Measurements from ENCODE around the gene DDX10.

DDX10 gene

DNA sequence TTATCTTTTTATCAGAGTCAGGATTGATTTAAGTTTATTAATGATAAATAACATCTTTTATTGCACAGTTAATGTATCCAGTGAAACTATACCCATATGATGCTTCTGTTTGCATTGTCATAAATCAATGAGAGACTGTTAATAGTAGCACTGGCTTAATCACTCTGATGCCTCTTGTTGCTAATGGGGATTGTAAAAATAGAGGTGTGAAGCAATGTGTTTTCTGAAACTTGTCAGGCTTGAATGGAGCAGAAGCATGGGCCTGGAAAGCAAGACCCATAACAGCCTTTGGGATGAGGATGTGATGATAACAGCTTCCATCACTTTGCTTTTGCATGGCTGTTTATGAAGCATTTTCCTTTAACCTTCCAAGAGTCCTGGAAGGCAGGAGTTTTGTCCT, 319.7 kb downstream of the DDX10 start:
- H3K4me2 ChIP-seq (ENCODE audit: insufficient read depth, low read length): no peak overlapping the region
- no peak overlapping the region for H2AFZ ChIP-seq (ENCODE audit: low read depth, low read length)
- H3K9me3 ChIP-seq (ENCODE audit: insufficient read depth, low read length, severe bottlenecking): no peaks in the 10 kb centered on the region
- TF ChIP-seq EZH2 (IDR thresholded peaks at IDR 0.05; ENCODE audit: borderline replicate concordance, low read depth, low read length, severe bottlenecking): no peak
- TF ChIP-seq, protein P1, sequence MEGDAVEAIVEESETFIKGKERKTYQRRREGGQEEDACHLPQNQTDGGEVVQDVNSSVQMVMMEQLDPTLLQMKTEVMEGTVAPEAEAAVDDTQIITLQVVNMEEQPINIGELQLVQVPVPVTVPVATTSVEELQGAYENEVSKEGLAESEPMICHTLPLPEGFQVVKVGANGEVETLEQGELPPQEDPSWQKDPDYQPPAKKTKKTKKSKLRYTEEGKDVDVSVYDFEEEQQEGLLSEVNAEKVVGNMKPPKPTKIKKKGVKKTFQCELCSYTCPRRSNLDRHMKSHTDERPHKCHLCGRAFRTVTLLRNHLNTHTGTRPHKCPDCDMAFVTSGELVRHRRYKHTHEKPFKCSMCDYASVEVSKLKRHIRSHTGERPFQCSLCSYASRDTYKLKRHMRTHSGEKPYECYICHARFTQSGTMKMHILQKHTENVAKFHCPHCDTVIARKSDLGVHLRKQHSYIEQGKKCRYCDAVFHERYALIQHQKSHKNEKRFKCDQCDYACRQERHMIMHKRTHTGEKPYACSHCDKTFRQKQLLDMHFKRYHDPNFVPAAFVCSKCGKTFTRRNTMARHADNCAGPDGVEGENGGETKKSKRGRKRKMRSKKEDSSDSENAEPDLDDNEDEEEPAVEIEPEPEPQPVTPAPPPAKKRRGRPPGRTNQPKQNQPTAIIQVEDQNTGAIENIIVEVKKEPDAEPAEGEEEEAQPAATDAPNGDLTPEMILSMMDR (IDR thresholded peaks at IDR 0.05; ENCODE audit: borderline replicate concordance, extremely low read depth, low read length, poor library complexity, severe bottlenecking): no peak
- H3K27me3 ChIP-seq (ENCODE audit: insufficient read depth, low read length, poor library complexity): peaks cover 3% of the 10 kb centered on the region
- DNase-seq (no peak), ATAC-seq (ENCODE audit: insufficient read depth, low read depth) (no peak)
- no peaks in the 10 kb centered on the region for H4K20me1 ChIP-seq (ENCODE audit: insufficient read depth, low read length)
- H3K79me2 ChIP-seq (ENCODE audit: insufficient read depth, low read length): no peaks in the 10 kb centered on the region
- no peak overlapping the region for H3K27ac ChIP-seq (ENCODE audit: low read length)
- no peak overlapping the region for H3K4me3 ChIP-seq (ENCODE audit: low read depth in 1 of 2, low read length in 2 of 2)
- H3K9ac ChIP-seq (ENCODE audit: low read depth, low read length): no peak overlapping the region
- H3K4me1 ChIP-seq (ENCODE audit: insufficient read depth, low read length): no peaks in the 10 kb centered on the region
- H3K36me3 ChIP-seq (ENCODE audit: insufficient read depth, low read length): no peaks in the 10 kb centered on the region

DNA sequence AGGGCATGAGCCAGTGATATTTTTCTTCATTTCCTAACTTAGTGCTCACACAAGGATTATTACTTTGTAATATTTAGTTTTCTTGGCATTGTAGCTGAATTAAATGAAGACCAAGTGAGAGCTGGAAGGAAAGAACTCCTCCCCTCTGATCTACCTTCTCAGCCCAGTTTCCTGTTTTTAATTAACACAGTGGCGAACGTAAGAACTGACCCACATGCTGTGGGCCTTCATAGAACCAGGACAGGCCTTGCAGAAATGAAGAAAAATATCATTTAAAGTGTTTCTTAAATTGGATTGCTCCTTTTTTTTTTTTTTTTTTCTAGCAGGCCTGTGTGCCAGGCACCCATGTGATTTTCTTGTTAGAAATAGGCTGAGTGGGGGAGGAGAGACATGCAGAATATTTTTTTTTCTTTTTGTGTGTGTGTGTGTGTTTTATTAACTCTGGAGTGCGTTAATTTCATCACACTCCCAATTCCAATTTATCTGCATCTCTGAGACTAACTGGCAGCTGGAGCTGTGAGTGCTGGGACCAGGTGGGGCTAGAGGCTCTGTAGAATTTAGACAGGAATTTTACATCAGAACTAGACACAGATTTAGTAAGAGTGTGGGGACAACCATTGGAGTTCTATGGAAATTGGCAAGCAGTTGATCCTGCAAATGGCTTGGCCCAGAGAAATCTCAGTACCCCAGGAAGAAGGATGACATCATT, 320.5 kb downstream of the DDX10 start:
- TF ChIP-seq, protein P1 (IDR thresholded peaks at IDR 0.05; ENCODE audit: borderline replicate concordance, extremely low read depth, low read length, poor library complexity, severe bottlenecking): no peak
- no peak for TF ChIP-seq EZH2 (IDR thresholded peaks at IDR 0.05; ENCODE audit: borderline replicate concordance, low read depth, low read length, severe bottlenecking)
- H3K36me3 ChIP-seq (ENCODE audit: insufficient read depth, low read length): no peaks in the 10 kb centered on the region
- H3K4me3 ChIP-seq (ENCODE audit: low read depth in 1 of 2, low read length in 2 of 2): no peak overlapping the region
- H3K9me3 ChIP-seq (ENCODE audit: insufficient read depth, low read length, severe bottlenecking): no peaks in the 10 kb centered on the region
- DNase-seq (no peak), ATAC-seq (ENCODE audit: insufficient read depth, low read depth) (no peak)
- H2AFZ ChIP-seq (ENCODE audit: low read depth, low read length): no peak overlapping the region
- no peaks in the 10 kb centered on the region for H3K79me2 ChIP-seq (ENCODE audit: insufficient read depth, low read length)
- no peak overlapping the region for H3K4me2 ChIP-seq (ENCODE audit: insufficient read depth, low read length)
- H3K27ac ChIP-seq (ENCODE audit: low read length): no peak overlapping the region
- H3K4me1 ChIP-seq (ENCODE audit: insufficient read depth, low read length): no peaks in the 10 kb centered on the region
- no peaks in the 10 kb centered on the region for H4K20me1 ChIP-seq (ENCODE audit: insufficient read depth, low read length)
- peaks cover 3% of the 10 kb centered on the region for H3K27me3 ChIP-seq (ENCODE audit: insufficient read depth, low read length, poor library complexity)
- no peak overlapping the region for H3K9ac ChIP-seq (ENCODE audit: low read depth, low read length)

DNA sequence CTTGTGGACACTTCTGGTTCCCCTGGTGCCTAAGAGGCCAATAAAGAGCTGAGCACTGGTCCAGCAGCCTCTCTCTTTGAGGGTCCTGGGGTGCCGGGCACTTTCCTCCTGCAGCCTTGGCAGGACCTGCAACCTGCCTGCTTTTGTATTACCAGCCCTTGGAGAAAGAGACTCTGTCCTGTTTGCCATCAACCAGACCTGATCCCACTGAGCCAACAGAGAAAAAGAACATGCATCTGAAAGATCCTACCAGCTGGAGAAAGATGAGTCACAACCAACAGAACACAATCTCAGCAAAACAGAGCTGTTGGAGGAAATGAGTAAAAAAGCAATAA, 321.0 kb downstream of the DDX10 start:
- H3K9ac ChIP-seq (ENCODE audit: low read depth, low read length): no peak overlapping the region
- TF ChIP-seq EZH2 (IDR thresholded peaks at IDR 0.05; ENCODE audit: borderline replicate concordance, low read depth, low read length, severe bottlenecking): no peak
- H4K20me1 ChIP-seq (ENCODE audit: insufficient read depth, low read length): no peaks in the 10 kb centered on the region
- peaks cover 3% of the 10 kb centered on the region for H3K27me3 ChIP-seq (ENCODE audit: insufficient read depth, low read length, poor library complexity)
- no peaks in the 10 kb centered on the region for H3K36me3 ChIP-seq (ENCODE audit: insufficient read depth, low read length)
- H3K27ac ChIP-seq (ENCODE audit: low read length): no peak overlapping the region
- no peaks in the 10 kb centered on the region for H3K9me3 ChIP-seq (ENCODE audit: insufficient read depth, low read length, severe bottlenecking)
- no peaks in the 10 kb centered on the region for H3K79me2 ChIP-seq (ENCODE audit: insufficient read depth, low read length)
- H3K4me2 ChIP-seq (ENCODE audit: insufficient read depth, low read length): no peak overlapping the region
- H3K4me1 ChIP-seq (ENCODE audit: insufficient read depth, low read length): no peaks in the 10 kb centered on the region
- H3K4me3 ChIP-seq (ENCODE audit: low read depth in 1 of 2, low read length in 2 of 2): no peak overlapping the region
- DNase-seq (no peak), ATAC-seq (ENCODE audit: insufficient read depth, low read depth) (no peak)
- H2AFZ ChIP-seq (ENCODE audit: low read depth, low read length): no peak overlapping the region
